ENCODE results near the gene TRIP13. TPM values are rescaled to one million over a fixed set of nuclear protein-coding genes. Genes with fewer than 3 reads are reported as not detected.

Gene TRIP13
- total and polyA plus RNA-seq, 4 donors, result 2.7 to 6.2 (median 3.2) TPM

- WGBS, 2 donors, result 68 to 69% methylated on average over 19 of the region's 19 CpGs
- Histone ChIP-seq H3K36me3 (ENCODE audit: control insufficient read depth in 4 of 4, insufficient read depth in 4 of 4, low read length in 4 of 4) (no peaks in the 10 kb centered on the region), H3K27me3 (ENCODE audit: control insufficient read depth in 3 of 3, insufficient read depth in 3 of 3, low read length in 2 of 3) (peaks cover 0 to 4% (median 0%) of the 10 kb centered on the region in 3 donors), H3K27ac (ENCODE audit: low read depth in 1 of 2, low read length in 1 of 2) (no peak overlapping the region), H3K9ac (ENCODE audit: insufficient read depth in 1 of 2, low read length in 2 of 2) (no peak overlapping the region), H3K9me3 (ENCODE audit: control insufficient read depth in 4 of 4, insufficient read depth in 3 of 4, low read length in 3 of 4) (peaks cover 0 to 2% (median 0%) of the 10 kb centered on the region in 4 donors), H3K4me3 (no peak overlapping the region), H3K4me1 (ENCODE audit: control insufficient read depth in 5 of 5, insufficient read depth in 5 of 5, low read length in 5 of 5) (peaks cover 0 to 26% (median 7%) of the 10 kb centered on the region in 5 donors)
- DNase-seq (no peak), ATAC-seq (ENCODE audit: insufficient read depth, low FRiP score) (no peak)
- no peak for TF ChIP-seq CTCF (IDR thresholded peaks at IDR 0.05; ENCODE audit: control extremely low read depth, extremely low read depth)
Observed at GRCh38 chr5:947626-948471, 55.2 kb downstream of the TRIP13 start.

GRCh38 chr5:948472-949274 lies 56.0 kb downstream of the TRIP13 start:
- Histone ChIP-seq H3K36me3 (ENCODE audit: control insufficient read depth in 4 of 4, insufficient read depth in 4 of 4, low read length in 4 of 4) (no peaks in the 10 kb centered on the region), H3K4me1 (ENCODE audit: control insufficient read depth in 5 of 5, insufficient read depth in 5 of 5, low read length in 5 of 5) (peaks cover 0 to 19% (median 4%) of the 10 kb centered on the region in 5 donors), H3K27ac (ENCODE audit: low read depth in 1 of 2, low read length in 1 of 2) (no peak overlapping the region), H3K4me3 (no peak overlapping the region), H3K27me3 (ENCODE audit: control insufficient read depth in 3 of 3, insufficient read depth in 3 of 3, low read length in 2 of 3) (peaks cover 0 to 4% (median 0%) of the 10 kb centered on the region in 3 donors), H3K9ac (ENCODE audit: insufficient read depth in 1 of 2, low read length in 2 of 2) (no peak overlapping the region), H3K9me3 (ENCODE audit: control insufficient read depth in 4 of 4, insufficient read depth in 3 of 4, low read length in 3 of 4) (peaks cover 0 to 2% (median 0%) of the 10 kb centered on the region in 4 donors)
- WGBS, 2 donors, result 86 to 91% methylated on average over 19 of the region's 19 CpGs
- no peak for TF ChIP-seq CTCF (IDR thresholded peaks at IDR 0.05; ENCODE audit: control extremely low read depth, extremely low read depth)
- DNase-seq, result no peak
- ATAC-seq (ENCODE audit: insufficient read depth, low FRiP score), result no peak

GRCh38 chr5:949275-949543 lies 56.5 kb downstream of the TRIP13 start:
- Histone ChIP-seq H3K4me1 (ENCODE audit: control insufficient read depth in 5 of 5, insufficient read depth in 5 of 5, low read length in 5 of 5) (peaks cover 0 to 13% (median under 1%) of the 10 kb centered on the region in 5 donors), H3K27ac (ENCODE audit: low read depth in 1 of 2, low read length in 1 of 2) (no peak overlapping the region), H3K4me3 (no peak overlapping the region), H3K9ac (ENCODE audit: insufficient read depth in 1 of 2, low read length in 2 of 2) (no peak overlapping the region), H3K36me3 (ENCODE audit: control insufficient read depth in 4 of 4, insufficient read depth in 4 of 4, low read length in 4 of 4) (no peaks in the 10 kb centered on the region), H3K9me3 (ENCODE audit: control insufficient read depth in 4 of 4, insufficient read depth in 3 of 4, low read length in 3 of 4) (peaks cover 0 to 2% (median 0%) of the 10 kb centered on the region in 4 donors), H3K27me3 (ENCODE audit: control insufficient read depth in 3 of 3, insufficient read depth in 3 of 3, low read length in 2 of 3) (peaks cover 0 to 4% (median 0%) of the 10 kb centered on the region in 3 donors)
- TF ChIP-seq CTCF (IDR thresholded peaks at IDR 0.05; ENCODE audit: control extremely low read depth, extremely low read depth), result no peak
- ATAC-seq (ENCODE audit: insufficient read depth, low FRiP score) (no peak), DNase-seq (no peak)
- 86 to 96% methylated on average over 5 of the region's 5 CpGs for WGBS, 2 donors
